Measurements from ENCODE around the gene GALNT6.

The GALNT6 gene

DNA sequence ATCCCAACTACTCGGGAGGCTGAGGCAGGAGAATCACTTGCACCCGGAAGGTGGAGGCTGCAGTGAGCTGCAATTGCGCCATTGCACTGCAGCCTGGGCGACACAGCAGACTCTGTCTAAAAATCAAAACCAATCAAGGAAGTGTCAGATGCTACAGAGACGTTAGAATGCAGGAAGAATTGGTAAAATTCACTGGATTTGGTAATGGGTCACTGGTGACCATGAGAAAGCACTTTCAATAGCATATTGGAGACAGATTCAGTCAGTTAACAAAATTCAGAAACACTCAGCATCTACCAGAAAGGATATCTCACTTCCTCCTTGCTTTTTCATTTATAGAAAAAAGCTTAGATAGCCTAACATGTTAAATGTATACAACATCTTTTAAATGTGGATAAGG, 84.7 kb downstream of the GALNT6 start:
- H3K4me3 ChIP-seq (ENCODE audit: low read length) = no peak overlapping the region
- DNase-seq (ENCODE audit: low read depth, low spot score) = no peak
